ENCODE measurements around the gene POU2F3. TPM values are rescaled to one million over a fixed set of nuclear protein-coding genes. Genes with fewer than 3 reads are reported as not detected.

POU2F3 gene
- total and polyA plus RNA-seq, 2 of the 8 experiments (the other 6 are each of a cell fraction or from before 2014, with no cell fraction given), result 1.0 to 2.1 TPM

DNA sequence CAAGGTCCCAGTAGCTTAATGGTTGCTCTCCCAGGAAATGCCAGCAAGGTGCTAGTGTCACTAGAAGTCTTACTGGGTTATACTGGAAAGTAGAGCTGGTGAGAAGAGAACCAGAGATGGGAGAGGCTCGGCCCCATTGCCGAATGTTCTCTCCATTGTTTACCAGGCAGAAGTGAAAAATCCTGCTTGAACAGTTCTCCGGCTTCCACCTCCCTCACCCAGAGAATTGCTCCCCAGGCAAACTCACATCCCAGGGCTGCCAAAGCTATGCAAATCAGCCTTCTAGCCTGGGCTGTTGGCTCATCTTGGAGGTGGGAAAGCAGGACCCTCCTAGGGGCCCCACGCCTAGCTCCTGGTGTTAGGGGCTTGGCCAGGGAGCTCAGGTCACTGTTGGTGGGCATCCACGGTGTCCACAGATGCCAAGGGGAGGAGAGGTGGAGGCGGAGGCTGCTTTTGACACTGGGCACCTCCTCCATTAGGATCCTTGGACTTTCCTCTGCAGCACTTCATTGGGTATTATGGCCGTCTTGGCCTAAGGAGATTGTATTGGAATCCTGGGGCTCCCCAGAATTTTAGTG, 20.1 kb downstream of the POU2F3 start:
- Histone ChIP-seq H3K79me1 (ENCODE audit: low read depth, low read length) (no peaks in the 10 kb centered on the region; the same call in 1 of the 2 replicates), H2BK15ac (ENCODE audit: low read length) (no peak overlapping the region), H2BK5ac (ENCODE audit: low read depth, low read length) (no peak overlapping the region), H3K27ac (ENCODE audit: low read depth, low read length) (no peak overlapping the region), H4K8ac (ENCODE audit: extremely low read depth, insufficient read depth, low read length) (no peak overlapping the region), H2AK5ac (ENCODE audit: low read depth, low read length) (no peak overlapping the region), H4K5ac (ENCODE audit: insufficient read length, low read depth, low read length) (no peak overlapping the region), H3K18ac (ENCODE audit: extremely low read depth, low read length) (no peak overlapping the region; the same call in 1 of the 2 replicates), H2AFZ (ENCODE audit: low read length) (no peak overlapping the region), H3K4me1 (replicated peaks in 1 of 4; ENCODE audit: control insufficient read depth in 3 of 4, insufficient read depth in 4 of 4, low read length in 3 of 4) (peaks cover 9 to 20% (median 12%) of the 10 kb centered on the region in 4 experiments), H3K4me3 (ENCODE audit: extremely low read depth in 1 of 4, insufficient read depth in 2 of 4, low read depth in 3 of 4, low read length in 4 of 4) (no peak overlapping the region), H2BK20ac (ENCODE audit: low read length) (peak overlapping the region; percentile 63; the same call in 1 of the 2 replicates), H3K4me2 (ENCODE audit: insufficient read depth in 1 of 2, low read depth in 2 of 2, low read length in 2 of 2) (no peak overlapping the region), H4K20me1 (replicated peaks in 1 of 2; ENCODE audit: control insufficient read depth in 1 of 2, insufficient read depth in 2 of 2, low read length in 2 of 2) (no peaks in the 10 kb centered on the region), H3K79me2 (ENCODE audit: control insufficient read depth in 1 of 2, insufficient read depth in 2 of 2, low read length in 2 of 2) (no peaks in the 10 kb centered on the region), H2BK12ac (ENCODE audit: low read depth, low read length) (no peak overlapping the region), H3K9ac (replicated peaks in 1 of 4; ENCODE audit: extremely low read depth in 1 of 4, low read depth in 3 of 4, low read length in 3 of 4) (no peak overlapping the region), H3K9me3 (ENCODE audit: insufficient read depth in 2 of 2, low read depth in 1 of 2, low read length in 1 of 2) (no peaks in the 10 kb centered on the region), H3K23me2 (ENCODE audit: low read depth, low read length) (no peaks in the 10 kb centered on the region; the same call in 1 of the 2 replicates), H3K23ac (ENCODE audit: insufficient read length) (no peak overlapping the region), H3K14ac (ENCODE audit: insufficient read length) (no peak overlapping the region), H3K4ac (replicated peaks; ENCODE audit: insufficient read length, low read depth, low read length) (no peak overlapping the region), H3K36me3 (ENCODE audit: control insufficient read depth in 2 of 4, insufficient read depth in 4 of 4, low read length in 3 of 4) (no peaks in the 10 kb centered on the region), H4K91ac (replicated peaks; ENCODE audit: insufficient read length, low read length) (no peak overlapping the region), H2BK120ac (replicated peaks; ENCODE audit: low read depth, low read length) (no peak overlapping the region), H3K56ac (replicated peaks; ENCODE audit: insufficient read length, low read depth, low read length) (no peak overlapping the region), H3K27me3 (replicated peaks in 1 of 4; ENCODE audit: control insufficient read depth in 3 of 4, extremely low read depth in 1 of 4, insufficient read depth in 3 of 4, low read length in 3 of 4) (peaks cover 0 to 7% (median 3%) of the 10 kb centered on the region in 4 experiments; a peak in 4 of 7 replicates)
- DNase-seq (ENCODE audit: low read depth in 1 of 2, low spot score in 2 of 2) (no peak), FAIRE-seq (no peak)
- ChIA-PET POLR2A (ENCODE audit: partially characterized antibody) (interaction anchor here (1.4 kb wide), 1 partner anchor 24 kb away, joined by 5 read pairs; no protein-coding TSS in a partner anchor), CTCF (ENCODE audit: partially characterized antibody) (interaction anchor here (0.6 to 41.2 kb wide), 7 partner anchors 13 to 462 kb away, joined by 3 to 1412 read pairs (median 5); no protein-coding TSS in a partner anchor)
- WGBS, 2 experiments (ENCODE audit: extremely low coverage in 1 of 2, insufficient coverage in 1 of 2, insufficient read length in 1 of 2, insufficient replicate concordance in 2 of 2, low coverage in 1 of 2, low lambda C conversion rate in 2 of 2, missing lambda C conversion rate in 1 of 2), result 90% methylated on average over 7 of the region's 7 CpGs; no CpG with 5 or more reads in 1 of the 2 experiments
- TF ChIP-seq ZNF274 (IDR thresholded peaks at IDR 0.05; ENCODE audit: borderline replicate concordance, extremely low read depth, low read length) (no peak), BRCA1 (IDR thresholded peaks at IDR 0.05; ENCODE audit: low read depth, low read length) (no peak), RNF2 (IDR thresholded peaks at IDR 0.05; ENCODE audit: borderline replicate concordance, low read depth, low read length, missing control alignments, poor library complexity, severe bottlenecking) (no peak), KDM1A (IDR thresholded peaks at IDR 0.05; ENCODE audit: borderline replicate concordance, low read length) (no peak), TAF1 (IDR thresholded peaks at IDR 0.05; ENCODE audit: low read depth, low read length) (no peak), POLR2AphosphoS5 (IDR thresholded peaks at IDR 0.05; ENCODE audit: low read depth, low read length) (no peak), CREB1 (IDR thresholded peaks at IDR 0.05) (no peak), NANOG (IDR thresholded peaks at IDR 0.05; ENCODE audit: insufficient read depth, low read depth, low read length, poor library complexity, severe bottlenecking) (no peak), SIN3A (conservative IDR thresholded peaks at IDR 0.05 in 1 of 2, IDR thresholded peaks at IDR 0.05 in 1 of 2; ENCODE audit: low read depth in 1 of 2, low read length in 2 of 2) (no peak), TCF12 (IDR thresholded peaks at IDR 0.05; ENCODE audit: low read depth, low read length) (no peak), MAFK (IDR thresholded peaks at IDR 0.05; ENCODE audit: low read depth, low read length) (no peak)
